Tibial artery (tissue), 4 donors: ENCODE results near the gene PIP4K2C.
"Not testable (repeated sequence)": the region's sequence is repeated elsewhere in the genome, so short reads cannot be mapped to it uniquely, and the experiment has no call there.

Experiments used
- DNase-seq, 2 donors: peaks; one replicate each; pipeline ENCODE4 v3.0.0-alpha.2; 2019
- H3K27ac ChIP-seq, 2 donors: fragments of 200-600 bp; sonication (generic) in 1 of 2; 1 replicate in 1 of 2; 2 replicates in 1 of 2; pipeline ENCODE4 v1.5.1; 2018 to 2019; ENCODE audit warnings: mild to moderate bottlenecking in 1 of 2
- H3K27me3 ChIP-seq, 2 donors: fragments of 200-600 bp; sonication (generic) in 1 of 2; one replicate each; pipeline versions ENCODE4 v1.5.1 to v1.6.0; 2016 to 2019
- H3K36me3 ChIP-seq, 3 donors: fragments of 200-600 bp; sonication (generic) in 2 of 3; one replicate each; pipeline ENCODE4 v1.5.1; 2016 to 2019; ENCODE audit warnings: mild to moderate bottlenecking in 2 of 3
- H3K4me1 ChIP-seq, 4 donors: fragments of 200-600 bp; sonication (generic) in 2 of 4; 1 replicate in 3 of 4; 2 replicates in 1 of 4; pipeline ENCODE4 v1.5.1; 2016 to 2019
- H3K4me3 ChIP-seq, 2 donors: fragments of 200-600 bp; sonication (generic) in 1 of 2; 1 replicate in 1 of 2; 2 replicates in 1 of 2; pipeline ENCODE4 v1.5.1; 2018 to 2019; ENCODE audit warnings: mild to moderate bottlenecking in 2 of 2
- H3K9me3 ChIP-seq, 3 donors: fragments of 200-600 bp; sonication (generic) in 1 of 3; one replicate each; pipeline ENCODE4 v1.5.1; 2016 to 2019
- intact Hi-C: fragments of 100-400 bp; cut with DNase I; formaldehyde crosslinking; loops from one replicate; pipeline ENCODE4 v1.15.0; 2023; ENCODE audit warnings: low total_unique reads
- TF ChIP-seq, protein P1 (sequence below), 2 experiments: fragments of 200-600 bp in 1 of 2; fragments of 450-650 bp in 1 of 2; IDR thresholded peaks; one replicate each; pipeline ENCODE4 v1.5.1; 2017 to 2019; ENCODE audit warnings: antibody characterized with exemption in 2 of 2, mild to moderate bottlenecking in 1 of 2, moderate library complexity in 1 of 2

The PIP4K2C gene

DNA sequence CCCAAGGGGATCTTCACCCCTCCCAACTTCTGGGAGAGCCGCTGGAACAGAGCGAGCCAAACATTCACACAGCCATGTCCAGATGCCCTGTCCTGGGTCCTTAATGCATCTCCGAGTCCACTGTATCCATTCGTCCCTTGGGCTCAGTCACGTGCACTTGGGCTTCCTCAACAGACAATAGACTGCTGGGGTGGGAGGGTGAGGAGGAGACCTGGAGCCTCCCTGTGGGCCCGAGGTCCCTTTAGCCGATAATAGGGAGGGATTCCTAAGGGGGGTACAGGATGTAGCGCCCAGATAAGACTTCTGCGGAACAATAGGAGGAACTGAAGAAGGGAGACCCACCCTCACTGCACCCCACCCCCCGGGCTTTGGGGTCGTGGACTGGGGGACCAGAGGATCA lies 26.9 kb downstream of the PIP4K2C start:
- intact Hi-C loops, result loop anchor here (10.0 kb wide), 1 partner anchor 93 kb away; the partner anchor contains the start of genes DDIT3 and MBD6
- Histone ChIP-seq H3K27ac (no peak overlapping the region), H3K27me3 (peaks cover 0 to 4% of the 10 kb centered on the region in 2 donors)

DNA sequence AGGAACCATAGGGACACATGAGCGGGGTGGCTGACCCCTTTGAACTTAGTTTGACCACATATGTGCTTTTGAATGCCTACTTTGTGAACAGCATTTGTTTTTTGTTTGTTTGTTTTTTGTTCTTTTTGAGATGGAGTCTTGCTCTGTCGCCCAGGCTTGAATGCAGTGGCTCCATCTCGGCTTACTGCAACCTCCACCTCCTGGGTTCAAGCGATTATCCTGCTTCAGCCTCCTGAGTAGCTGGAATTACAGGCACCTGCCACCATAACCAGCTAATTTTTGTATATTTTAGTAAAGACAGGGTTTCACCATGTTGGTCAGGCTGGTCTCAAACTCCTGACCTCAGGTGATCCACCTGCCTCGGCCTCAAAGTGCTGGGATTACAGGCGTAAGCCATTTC lies 27.4 kb downstream of the PIP4K2C start:
- DNase-seq, H3K4me3 ChIP-seq, H3K27ac ChIP-seq, H3K27me3 ChIP-seq, H3K9me3 ChIP-seq: not testable (repeated sequence)
- peaks cover 27 to 53% (median 32%) of the 10 kb centered on the region in 3 donors for H3K36me3 ChIP-seq
- intact Hi-C loops, result loop anchor here (10.0 kb wide), 1 partner anchor 94 kb away; the partner anchor contains the start of genes DDIT3 and MBD6
- H3K4me1 ChIP-seq, result peaks cover 0 to 40% (median 29%) of the 10 kb centered on the region in 4 donors

More for the DNA sequence above, 26.9 kb downstream of the PIP4K2C start:
- Histone ChIP-seq H3K4me3 (no peak overlapping the region), H3K9me3 (no peaks in the 10 kb centered on the region), H3K36me3 (peaks cover 26 to 58% (median 36%) of the 10 kb centered on the region in 3 donors), H3K4me1 (peaks cover 0 to 45% (median 34%) of the 10 kb centered on the region in 4 donors)
- no peak for DNase-seq
- TF ChIP-seq, protein P1, sequence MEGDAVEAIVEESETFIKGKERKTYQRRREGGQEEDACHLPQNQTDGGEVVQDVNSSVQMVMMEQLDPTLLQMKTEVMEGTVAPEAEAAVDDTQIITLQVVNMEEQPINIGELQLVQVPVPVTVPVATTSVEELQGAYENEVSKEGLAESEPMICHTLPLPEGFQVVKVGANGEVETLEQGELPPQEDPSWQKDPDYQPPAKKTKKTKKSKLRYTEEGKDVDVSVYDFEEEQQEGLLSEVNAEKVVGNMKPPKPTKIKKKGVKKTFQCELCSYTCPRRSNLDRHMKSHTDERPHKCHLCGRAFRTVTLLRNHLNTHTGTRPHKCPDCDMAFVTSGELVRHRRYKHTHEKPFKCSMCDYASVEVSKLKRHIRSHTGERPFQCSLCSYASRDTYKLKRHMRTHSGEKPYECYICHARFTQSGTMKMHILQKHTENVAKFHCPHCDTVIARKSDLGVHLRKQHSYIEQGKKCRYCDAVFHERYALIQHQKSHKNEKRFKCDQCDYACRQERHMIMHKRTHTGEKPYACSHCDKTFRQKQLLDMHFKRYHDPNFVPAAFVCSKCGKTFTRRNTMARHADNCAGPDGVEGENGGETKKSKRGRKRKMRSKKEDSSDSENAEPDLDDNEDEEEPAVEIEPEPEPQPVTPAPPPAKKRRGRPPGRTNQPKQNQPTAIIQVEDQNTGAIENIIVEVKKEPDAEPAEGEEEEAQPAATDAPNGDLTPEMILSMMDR (IDR thresholded peaks at IDR 0.05), result no peak

DNA sequence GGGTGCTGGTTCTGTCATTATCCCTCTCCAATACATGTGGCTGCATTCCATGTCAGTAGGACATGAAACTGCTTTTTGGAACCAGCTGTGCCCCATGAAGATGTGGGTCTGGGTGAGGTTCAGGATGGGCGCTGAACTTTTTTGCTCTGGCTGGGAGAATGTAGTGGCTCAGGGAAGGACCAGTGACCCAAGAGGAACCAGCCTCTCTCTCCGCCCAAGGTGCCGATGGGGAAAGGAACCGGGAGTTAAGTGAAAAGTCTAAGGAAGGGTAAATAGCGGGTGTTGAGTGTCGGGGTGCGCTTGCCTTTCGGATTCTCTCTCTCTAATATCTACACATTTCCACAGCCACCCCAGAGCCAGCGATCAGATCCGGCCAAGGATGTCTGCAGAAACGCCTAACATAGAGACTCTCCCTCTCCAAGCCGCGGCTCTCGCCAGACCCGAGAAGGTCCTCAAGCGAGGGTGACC lies 28.0 kb downstream of the PIP4K2C start:
- Histone ChIP-seq H3K4me1 (peaks cover 0 to 34% (median 23%) of the 10 kb centered on the region in 4 donors), H3K9me3 (no peaks in the 10 kb centered on the region), H3K27me3 (peaks cover 0 to 4% of the 10 kb centered on the region in 2 donors), H3K4me3 (no peak overlapping the region), H3K27ac (no peak overlapping the region), H3K36me3 (peaks cover 27 to 47% (median 31%) of the 10 kb centered on the region in 3 donors)
- TF ChIP-seq, protein P1 (IDR thresholded peaks at IDR 0.05), result no peak
- intact Hi-C loops, result loop anchor here (10.0 kb wide), 1 partner anchor 94 kb away; the partner anchor contains the start of genes DDIT3 and MBD6
- DNase-seq, result no peak

DNA sequence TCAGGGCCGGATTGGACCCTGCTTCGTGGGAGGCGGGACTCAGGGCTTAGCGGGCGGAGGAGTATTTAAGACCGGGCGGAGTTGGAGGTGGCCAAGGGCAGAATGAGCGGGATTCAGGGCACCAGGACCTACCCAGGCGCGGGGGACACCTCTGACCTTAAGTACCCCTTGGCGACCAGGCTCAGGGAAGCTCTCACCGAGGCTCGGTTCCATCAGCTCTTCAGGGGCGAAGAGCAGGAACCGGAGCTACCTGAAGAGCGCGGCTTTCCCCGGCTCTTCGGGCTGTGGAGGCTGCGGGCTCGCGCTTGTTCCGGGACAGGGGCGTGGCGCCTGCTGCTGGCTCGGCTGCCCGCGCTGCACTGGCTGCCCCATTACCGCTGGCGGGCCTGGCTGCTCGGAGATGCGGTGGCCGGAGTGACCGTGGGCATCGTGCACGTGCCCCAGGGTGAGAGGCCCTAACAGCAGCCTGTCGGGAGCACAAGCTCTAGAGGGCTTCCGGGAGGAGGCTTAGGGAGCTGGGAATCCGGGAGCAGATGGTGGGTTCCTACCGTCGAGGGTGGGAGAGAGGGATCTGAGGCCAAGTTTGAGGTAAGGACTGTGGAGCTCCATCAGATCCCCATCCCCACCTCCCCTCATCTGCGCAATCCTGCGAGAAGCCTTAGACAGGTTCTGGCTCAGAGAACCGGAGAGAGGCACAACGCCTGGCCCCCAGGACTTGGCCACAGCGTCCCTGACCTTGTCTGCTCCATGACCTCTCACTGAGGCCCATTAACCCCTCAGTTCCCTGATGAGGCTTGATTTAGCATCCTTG lies 28.6 kb downstream of the PIP4K2C start:
- intact Hi-C loops, result loop anchor here (2.0 to 10.0 kb wide), 3 partner anchors 37 to 135 kb away; partner anchors contain the start of genes DDIT3, MARS1 and MBD6
- DNase-seq, result no peak
- TF ChIP-seq, protein P1 (IDR thresholded peaks at IDR 0.05), result no peak
- no peak overlapping the region for H3K4me3 ChIP-seq
- H3K9me3 ChIP-seq, result no peaks in the 10 kb centered on the region
- peaks cover 0 to 4% of the 10 kb centered on the region in 2 donors for H3K27me3 ChIP-seq
- H3K36me3 ChIP-seq, result peaks cover 20 to 42% (median 27%) of the 10 kb centered on the region in 3 donors
- no peak overlapping the region for H3K27ac ChIP-seq
- peaks cover 0 to 28% (median 21%) of the 10 kb centered on the region in 4 donors for H3K4me1 ChIP-seq

DNA sequence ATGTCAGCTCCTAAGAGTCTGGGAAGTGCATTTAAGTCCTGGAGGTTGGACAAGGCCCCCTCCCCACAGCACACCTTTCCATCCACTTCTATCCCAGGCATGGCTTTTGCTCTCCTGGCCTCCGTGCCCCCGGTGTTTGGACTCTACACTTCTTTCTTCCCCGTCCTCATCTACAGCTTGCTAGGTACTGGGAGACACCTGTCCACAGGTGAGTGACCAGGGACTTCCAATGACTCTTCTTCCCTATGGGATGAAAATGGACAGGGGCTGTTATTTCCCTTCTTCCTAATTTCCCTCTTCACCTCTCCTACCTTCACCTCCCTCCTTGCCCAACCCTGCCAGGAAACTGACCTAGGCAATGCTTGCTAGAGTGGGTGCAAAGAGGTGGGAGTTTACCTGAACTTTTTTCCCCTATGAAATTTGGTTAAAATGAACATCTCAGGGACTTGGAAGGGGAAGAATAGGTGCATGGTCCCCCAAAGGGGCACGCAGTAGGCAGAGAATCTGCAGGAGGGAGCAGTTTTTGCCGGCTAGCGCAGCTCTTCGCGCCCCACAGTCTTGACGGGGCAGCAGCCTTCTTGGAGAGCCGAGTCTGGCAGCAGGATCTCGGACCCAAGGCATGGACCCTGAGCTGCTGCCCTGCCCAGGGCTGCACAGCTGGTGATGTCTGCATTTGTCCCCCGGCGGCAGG lies 29.4 kb downstream of the PIP4K2C start:
- H3K4me3 ChIP-seq, result no peak overlapping the region
- no peak overlapping the region for H3K27ac ChIP-seq
- peaks cover 14 to 41% (median 20%) of the 10 kb centered on the region in 3 donors for H3K36me3 ChIP-seq
- peaks cover 0 to 26% (median 19%) of the 10 kb centered on the region in 4 donors for H3K4me1 ChIP-seq
- intact Hi-C loops, result loop anchor here (2.0 to 10.0 kb wide), 2 partner anchors 38 to 136 kb away; partner anchors contain the start of gene MARS1
- TF ChIP-seq, protein P1 (IDR thresholded peaks at IDR 0.05), result no peak
- H3K9me3 ChIP-seq, result no peaks in the 10 kb centered on the region
- H3K27me3 ChIP-seq, result peaks cover 0 to 4% of the 10 kb centered on the region in 2 donors
- DNase-seq, result no peak
